SU-DHL-6 (cell line): ENCODE measurements around the gene LMTK3.

Source experiments
- H2AFZ ChIP-seq: fragments of 200-600 bp; sonication (generic); 2 replicates; pipeline ENCODE4 v1.6.1; 2014; ENCODE audit warnings: low read depth, mild to moderate bottlenecking, moderate library complexity, mixed read lengths, antibody characterized with exemption, low read length; ENCODE audit not compliant: severe bottlenecking
- H3F3A ChIP-seq: fragments of 200-600 bp; shearing (Covaris generic); 2 replicates; pipeline ENCODE4 v1.6.0; 2016; ENCODE audit warnings: antibody characterized with exemption, mild to moderate bottlenecking; ENCODE audit not compliant: insufficient read depth
- H3K27ac ChIP-seq: fragments of 200-600 bp; sonication (generic); 2 replicates; pipeline ENCODE4 v1.5.1; 2016; ENCODE audit warnings: low read depth, mild to moderate bottlenecking, low read length, moderate library complexity, mixed read lengths
- H3K27me3 ChIP-seq: fragments of 200-600 bp; sonication (generic), shearing (Covaris generic); 2 replicates; pipeline ENCODE4 v1.6.0; 2014; ENCODE audit warnings: mild to moderate bottlenecking, low read length
- H3K36me3 ChIP-seq: fragments of 200-600 bp; sonication (generic); 2 replicates; pipeline ENCODE4 v1.6.1; 2014; ENCODE audit warnings: mild to moderate bottlenecking, low read length, mixed read lengths
- H3K4me2 ChIP-seq: fragments of 300-600, 200-600 bp; shearing (Covaris generic), sonication (generic); 2 replicates; pipeline ENCODE4 v1.6.0; 2014; ENCODE audit warnings: low read length, low read depth, mild to moderate bottlenecking; ENCODE audit not compliant: poor library complexity, severe bottlenecking
- H3K4me3 ChIP-seq: fragments of 200-600 bp; sonication (generic); 2 replicates; pipeline ENCODE4 v1.5.1; 2014; ENCODE audit warnings: antibody characterized with exemption, low read length, mild to moderate bottlenecking, mixed read lengths; ENCODE audit not compliant: insufficient read depth, poor library complexity, severe bottlenecking
- H3K79me2 ChIP-seq: fragments of 200-600 bp; sonication (generic); 2 replicates; pipeline ENCODE4 v1.6.1; 2014; ENCODE audit warnings: mild to moderate bottlenecking, low read length, moderate library complexity; ENCODE audit not compliant: insufficient read depth
- H3K9ac ChIP-seq: fragments of 200-600 bp; sonication (generic); 2 replicates; pipeline ENCODE4 v1.7.0; 2014; ENCODE audit warnings: mild to moderate bottlenecking, low read length
- H3K9me2 ChIP-seq: fragments of 200-600 bp; sonication (generic); replicated peaks from 2 replicates; pipeline ENCODE4 v1.6.1; 2014; ENCODE audit warnings: low read length; ENCODE audit not compliant: insufficient read depth
- H3K9me3 ChIP-seq: fragments of 200-600 bp; sonication (generic); 2 replicates; pipeline ENCODE4 v1.6.1; 2014; ENCODE audit warnings: low read length, mixed read lengths; ENCODE audit not compliant: insufficient read depth
- H4K20me1 ChIP-seq: fragments of 200-600 bp; sonication (generic); 2 replicates; pipeline ENCODE4 v1.6.1; 2014; ENCODE audit warnings: low read depth, mild to moderate bottlenecking, antibody characterized with exemption, low read length, moderate library complexity, mixed read lengths
- CTCF ChIP-seq: fragments of 200-600 bp; sonication (generic); IDR thresholded peaks from one replicate; pipeline ENCODE4 v1.5.1; 2017; ENCODE audit warnings: antibody characterized with exemption, mild to moderate bottlenecking, low read length, moderate library complexity; ENCODE audit not compliant: insufficient read depth, poor library complexity, severe bottlenecking
- EZH2phosphoT487 ChIP-seq: fragments of 200-600 bp; sonication (generic), shearing (Covaris generic); conservative IDR thresholded peaks from 2 replicates; pipeline ENCODE4 v1.6.1; 2018; ENCODE audit warnings: mild to moderate bottlenecking, antibody characterized with exemption, low read length, moderate library complexity, mixed read lengths

The LMTK3 gene

GRCh38 chr19:48551437-48552302, 40.0 kb upstream of the LMTK3 start, which contains the start of gene SULT2B1:
Gene SULT2B1 (plus strand): TSS chr19:48552172. CDS start chr19:48552253, 81 bp downstream.
- Histone ChIP-seq H3K9me3 (no peaks in the 10 kb centered on the region), H3K27me3 (peaks cover 8% of the 10 kb centered on the region; the same call in 1 of the 2 replicates), H3F3A (no peaks in the 10 kb centered on the region), H3K9me2 (no peaks in the 10 kb centered on the region), H3K4me3 (no peak within 1 kb of the TSS), H3K27ac (no peak within 1 kb of the TSS), H2AFZ (no peak within 1 kb of the TSS), H3K4me2 (no peak within 1 kb of the TSS), H4K20me1 (no peaks in the 10 kb centered on the region; the same call in 1 of the 2 replicates), H3K9ac (no peak within 1 kb of the TSS), H3K36me3 (no peaks in the 10 kb centered on the region), H3K79me2 (no peaks in the 10 kb centered on the region)
- no peak for TF ChIP-seq CTCF
- TF ChIP-seq EZH2phosphoT487, result no peak

DNA sequence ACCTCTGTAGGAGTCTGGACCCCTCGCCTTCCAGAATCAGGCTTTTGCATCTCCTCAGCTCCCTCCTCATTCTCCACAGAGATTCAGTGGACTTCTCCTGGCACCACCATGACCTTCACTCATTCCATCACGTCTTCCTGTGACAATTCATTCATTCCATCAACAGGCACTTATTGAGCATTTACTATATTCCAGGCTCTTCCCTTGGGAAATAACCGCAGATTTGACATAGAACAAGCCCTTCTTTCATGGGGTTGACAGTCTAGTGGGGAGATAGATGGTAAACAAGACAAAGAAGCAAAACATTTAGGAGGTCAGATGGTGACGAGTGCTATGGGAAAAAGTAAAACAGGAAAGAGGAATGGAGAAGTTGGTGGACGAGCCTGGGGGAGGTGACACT, 37.7 kb upstream of the LMTK3 start:
- Histone ChIP-seq H3F3A (no peaks in the 10 kb centered on the region), H3K4me3 (no peak overlapping the region), H3K27ac (no peak overlapping the region), H3K9me3 (no peaks in the 10 kb centered on the region), H3K9me2 (no peaks in the 10 kb centered on the region), H3K79me2 (no peaks in the 10 kb centered on the region), H3K4me2 (no peak overlapping the region), H3K9ac (no peak overlapping the region), H3K27me3 (peaks cover 8% of the 10 kb centered on the region; the same call in 1 of the 2 replicates), H2AFZ (no peak overlapping the region), H3K36me3 (no peaks in the 10 kb centered on the region), H4K20me1 (no peaks in the 10 kb centered on the region; the same call in 1 of the 2 replicates)
- TF ChIP-seq CTCF (no peak), EZH2phosphoT487 (no peak)

GRCh38 chr19:48548253-48548911, 36.7 kb upstream of the LMTK3 start:
- Histone ChIP-seq H3K36me3 (no peaks in the 10 kb centered on the region), H2AFZ (no peak overlapping the region), H3K79me2 (no peaks in the 10 kb centered on the region), H3F3A (no peaks in the 10 kb centered on the region), H3K9me2 (no peaks in the 10 kb centered on the region), H3K4me2 (no peak overlapping the region), H4K20me1 (no peaks in the 10 kb centered on the region; the same call in 1 of the 2 replicates), H3K4me3 (no peak overlapping the region), H3K9me3 (no peaks in the 10 kb centered on the region), H3K27ac (no peak overlapping the region), H3K9ac (no peak overlapping the region), H3K27me3 (peaks cover 8% of the 10 kb centered on the region; the same call in 1 of the 2 replicates)
- TF ChIP-seq CTCF (no peak), EZH2phosphoT487 (no peak)
